Natural killer cell treated with Interleukin-12 subunit alpha and Interleukin-12 subunit beta and Interleukin-15 and Interleukin-18, amount 100 ng/mL, for 72 hours (primary cell): ENCODE data around the gene ZBTB43. TPM values are rescaled to one million over a fixed set of nuclear protein-coding genes. Genes with fewer than 3 reads are reported as not detected.
"Not testable (repeated sequence)": the region's sequence is repeated elsewhere in the genome, so short reads cannot be mapped to it uniquely, and the experiment has no call there.

Experiments used
- ATAC-seq, 2 donors: fragments of 150-1000 bp; cut with Tn5 transposase in 1 of 2; sonication (Bioruptor Pico), chemical (Tn5 transposase) in 1 of 2; 2 replicates each; pipeline ENCODE4 v1.10.0; 2021
- DNase-seq: peaks from one replicate; pipeline ENCODE4 v3.0.0; 2022; ENCODE audit warnings: low spot score
- H3K27ac Mint-ChIP-seq, 2 donors: 1 replicate in 1 of 2; 2 replicates in 1 of 2; pipeline ENCODE4 v1.8.0; 2022; ENCODE audit warnings: mixed read lengths in 2 of 2, mild to moderate bottlenecking in 1 of 2, moderate library complexity in 1 of 2
- H3K27me3 Mint-ChIP-seq, 2 donors: 1 replicate in 1 of 2; 2 replicates in 1 of 2; pipeline ENCODE4 v1.8.0; 2022; ENCODE audit warnings: mixed read lengths in 2 of 2
- H3K36me3 Mint-ChIP-seq: one replicate; pipeline ENCODE4 v1.8.0; 2022; ENCODE audit warnings: mixed read lengths
- H3K4me1 Mint-ChIP-seq, 2 donors: 1 replicate in 1 of 2; 2 replicates in 1 of 2; pipeline ENCODE4 v1.8.0; 2022; ENCODE audit warnings: low read depth in 2 of 2, mixed read lengths in 2 of 2, mild to moderate bottlenecking in 1 of 2
- H3K4me3 Mint-ChIP-seq: one replicate; pipeline ENCODE4 v1.8.0; 2022; ENCODE audit warnings: mixed read lengths
- H3K9me3 Mint-ChIP-seq: 2 replicates; pipeline ENCODE4 v1.8.0; 2022; ENCODE audit warnings: mixed read lengths
- total RNA-seq, 2 donors: library from RNA; stranded (reverse); gene quantifications; one replicate each; pipeline ENCODE4 v1.2.3, GENCODE V29; 2022

Gene ZBTB43
- total RNA-seq, 2 donors from 2014 or later, result 25.0 to 42.1 TPM

- ATAC-seq, result no peak
- Mint-ChIP-seq H3K9me3 (no peaks in the 10 kb centered on the region), H3K27me3 (peaks cover 6 to 12% of the 10 kb centered on the region in 2 donors), H3K4me3 (no peak overlapping the region), H3K4me1 (peaks cover 3 to 5% of the 10 kb centered on the region in 2 donors), H3K36me3 (no peaks in the 10 kb centered on the region), H3K27ac (no peak overlapping the region)
- no peak for DNase-seq
These were observed 5.8 kb upstream of the ZBTB43 start for GRCh38 chr9:126799034-126799433.

GRCh38 chr9:126802318-126803059, 2.4 kb upstream of the ZBTB43 start:
- no peak for ATAC-seq
- Mint-ChIP-seq H3K9me3 (no peaks in the 10 kb centered on the region), H3K4me1 (peaks cover 24 to 34% of the 10 kb centered on the region in 2 donors), H3K27ac (no peak overlapping the region), H3K4me3 (no peak overlapping the region), H3K36me3 (peaks cover 7% of the 10 kb centered on the region), H3K27me3 (peaks cover 3 to 6% of the 10 kb centered on the region in 2 donors)
- no peak for DNase-seq

GRCh38 chr9:126804198-126804695, 593 bp upstream of the ZBTB43 start:
- ATAC-seq (no peak), DNase-seq (no peak)
- Mint-ChIP-seq H3K27ac (peak overlapping the region; percentile 95 to 96), H3K36me3 (peaks cover 7% of the 10 kb centered on the region), H3K4me1 (peaks cover 27 to 40% of the 10 kb centered on the region in 2 donors), H3K9me3 (no peaks in the 10 kb centered on the region), H3K27me3 (no peaks in the 10 kb centered on the region), H3K4me3 (peak overlapping the region; percentile 92)

GRCh38 chr9:126805554-126806262, 868 bp downstream of the ZBTB43 start:
- Mint-ChIP-seq H3K27me3 (no peaks in the 10 kb centered on the region), H3K4me1 (peaks cover 27 to 40% of the 10 kb centered on the region in 2 donors), H3K4me3 (peak overlapping the region; percentile 98), H3K9me3 (no peaks in the 10 kb centered on the region), H3K36me3 (peaks cover 7% of the 10 kb centered on the region), H3K27ac (peak overlapping the region; percentile 95 to 96)
- peak; percentile 93 to 94 for ATAC-seq
- peak; percentile 89 for DNase-seq

- H3K9me3 Mint-ChIP-seq, result no peaks in the 10 kb centered on the region
- H3K36me3 Mint-ChIP-seq, result peaks cover 7% of the 10 kb centered on the region
- ATAC-seq (no peak), DNase-seq (no peak)
- H3K4me1 Mint-ChIP-seq, result peaks cover 27 to 40% of the 10 kb centered on the region in 2 donors
- H3K27me3 Mint-ChIP-seq, result no peaks in the 10 kb centered on the region
- peak overlapping the region; percentile 98 for H3K4me3 Mint-ChIP-seq
- peak overlapping the region; percentile 95 to 96 for H3K27ac Mint-ChIP-seq
These were observed 1.5 kb downstream of the ZBTB43 start for GRCh38 chr9:126806336-126806735.

- Mint-ChIP-seq H3K4me1 (peaks cover 36 to 58% of the 10 kb centered on the region in 2 donors), H3K9me3 (no peaks in the 10 kb centered on the region), H3K27me3 (no peaks in the 10 kb centered on the region), H3K27ac (no peak overlapping the region), H3K36me3 (peaks cover 31% of the 10 kb centered on the region), H3K4me3 (no peak overlapping the region)
- ATAC-seq (no peak), DNase-seq (no peak)
These were observed 4.2 kb downstream of the ZBTB43 start for GRCh38 chr9:126809068-126809467.

GRCh38 chr9:126810221-126810620, 5.4 kb downstream of the ZBTB43 start:
- not testable (repeated sequence) for ATAC-seq, H3K4me3 Mint-ChIP-seq, H3K27ac Mint-ChIP-seq, H3K9me3 Mint-ChIP-seq, DNase-seq, H3K27me3 Mint-ChIP-seq
- Mint-ChIP-seq H3K36me3 (peaks cover 42% of the 10 kb centered on the region), H3K4me1 (peaks cover 30 to 54% of the 10 kb centered on the region in 2 donors)

- Mint-ChIP-seq H3K36me3 (peaks cover 56% of the 10 kb centered on the region), H3K27ac (no peak overlapping the region), H3K27me3 (no peaks in the 10 kb centered on the region), H3K4me3 (no peak overlapping the region), H3K4me1 (peaks cover 17 to 43% of the 10 kb centered on the region in 2 donors), H3K9me3 (peaks cover 7% of the 10 kb centered on the region)
- DNase-seq, result no peak
- ATAC-seq, result no peak
These were observed 8.2 kb downstream of the ZBTB43 start for GRCh38 chr9:126813072-126813471.

- peaks cover 23 to 49% of the 10 kb centered on the region in 2 donors for H3K4me1 Mint-ChIP-seq
- H3K9me3 Mint-ChIP-seq, result peaks cover 7% of the 10 kb centered on the region
- ATAC-seq, result no peak
- peaks cover 66% of the 10 kb centered on the region for H3K36me3 Mint-ChIP-seq
- H3K27ac Mint-ChIP-seq, result no peak overlapping the region
- no peak for DNase-seq
- no peaks in the 10 kb centered on the region for H3K27me3 Mint-ChIP-seq
- H3K4me3 Mint-ChIP-seq, result no peak overlapping the region
These were observed 9.3 kb downstream of the ZBTB43 start for GRCh38 chr9:126814091-126814490.

- not testable (repeated sequence) for ATAC-seq, H3K9me3 Mint-ChIP-seq, H3K27me3 Mint-ChIP-seq, DNase-seq, H3K4me3 Mint-ChIP-seq, H3K27ac Mint-ChIP-seq
- Mint-ChIP-seq H3K4me1 (peaks cover 26 to 50% of the 10 kb centered on the region in 2 donors), H3K36me3 (peaks cover 67% of the 10 kb centered on the region)
These were observed 12.8 kb downstream of the ZBTB43 start for GRCh38 chr9:126817615-126818014.

GRCh38 chr9:126818482-126818881, 13.6 kb downstream of the ZBTB43 start:
- peaks cover 7% of the 10 kb centered on the region for H3K9me3 Mint-ChIP-seq
- H3K27ac Mint-ChIP-seq, result peak overlapping the region; percentile 10 to 12
- H3K36me3 Mint-ChIP-seq, result peaks cover 58% of the 10 kb centered on the region
- no peaks in the 10 kb centered on the region for H3K27me3 Mint-ChIP-seq
- peaks cover 24 to 41% of the 10 kb centered on the region in 2 donors for H3K4me1 Mint-ChIP-seq
- H3K4me3 Mint-ChIP-seq, result no peak overlapping the region
- ATAC-seq (no peak), DNase-seq (no peak)

GRCh38 chr9:126819482-126819881, 14.6 kb downstream of the ZBTB43 start:
- H3K9me3 Mint-ChIP-seq, result peaks cover 7% of the 10 kb centered on the region
- H3K36me3 Mint-ChIP-seq, result peaks cover 48% of the 10 kb centered on the region
- H3K4me3 Mint-ChIP-seq, result peak overlapping the region; percentile 29
- peaks cover 25 to 37% of the 10 kb centered on the region in 2 donors for H3K4me1 Mint-ChIP-seq
- peak; percentile 65 to 82 for ATAC-seq
- peak overlapping the region; percentile 10 to 12 for H3K27ac Mint-ChIP-seq
- no peaks in the 10 kb centered on the region for H3K27me3 Mint-ChIP-seq
- DNase-seq, result no peak

GRCh38 chr9:126822278-126822677, 17.4 kb downstream of the ZBTB43 start:
- no peak for DNase-seq
- no peaks in the 10 kb centered on the region for H3K9me3 Mint-ChIP-seq
- no peaks in the 10 kb centered on the region for H3K27me3 Mint-ChIP-seq
- peaks cover 29% of the 10 kb centered on the region for H3K36me3 Mint-ChIP-seq
- no peak for ATAC-seq
- H3K4me3 Mint-ChIP-seq, result no peak overlapping the region
- no peak overlapping the region for H3K27ac Mint-ChIP-seq
- H3K4me1 Mint-ChIP-seq, result peaks cover 23 to 35% of the 10 kb centered on the region in 2 donors

GRCh38 chr9:126822873-126823272, 18.0 kb downstream of the ZBTB43 start:
- no peak overlapping the region for H3K4me3 Mint-ChIP-seq
- DNase-seq (no peak), ATAC-seq (no peak)
- H3K4me1 Mint-ChIP-seq, result peaks cover 23 to 35% of the 10 kb centered on the region in 2 donors
- peak overlapping the region in 1 of 2 donors; percentile 68 for H3K27ac Mint-ChIP-seq
- H3K36me3 Mint-ChIP-seq, result peaks cover 26% of the 10 kb centered on the region
- no peaks in the 10 kb centered on the region for H3K9me3 Mint-ChIP-seq
- no peaks in the 10 kb centered on the region for H3K27me3 Mint-ChIP-seq
